Measurements from ENCODE around the gene ZNF837.

ZNF837 gene

GRCh38 chr19:58326501-58326913, 54.3 kb downstream of the ZNF837 start:
- H3K36me3 ChIP-seq (replicated peaks; ENCODE audit: low read depth, low read length) = peaks cover 3% of the 10 kb centered on the region
- H2AFZ ChIP-seq (ENCODE audit: low read depth, low read length) = peak overlapping the region; percentile 81
- H3K9me3 ChIP-seq (ENCODE audit: insufficient read depth, low read length) = no peaks in the 10 kb centered on the region
- H3K27ac ChIP-seq (ENCODE audit: low read length) = 0 out of 2 replicates have a peak overlapping the region, but pooled peaks have one; percentile 3
- peaks cover 14% of the 10 kb centered on the region for H3K4me1 ChIP-seq (ENCODE audit: low read length)
- peak overlapping the region; percentile 95 for H3K4me3 ChIP-seq (ENCODE audit: low read length)
- TF ChIP-seq EZH2phosphoT487 (IDR thresholded peaks at IDR 0.05; ENCODE audit: low read depth) = no peak
- no peak for TF ChIP-seq CTCF (IDR thresholded peaks at IDR 0.05; ENCODE audit: low read depth, low read length)
- H3K79me2 ChIP-seq (ENCODE audit: low read length) = peaks cover 38% of the 10 kb centered on the region
- peak overlapping the region; percentile 94 for H3K4me2 ChIP-seq (ENCODE audit: low read length)
- no peaks in the 10 kb centered on the region for H3K27me3 ChIP-seq (ENCODE audit: low read depth, low read length)
- H4K20me1 ChIP-seq (ENCODE audit: insufficient read depth, low read length) = no peaks in the 10 kb centered on the region
- H3K9ac ChIP-seq (ENCODE audit: low read length) = peak overlapping the region; percentile 77

- TF ChIP-seq EZH2phosphoT487 (IDR thresholded peaks at IDR 0.05; ENCODE audit: low read depth) = no peak
- no peak for TF ChIP-seq CTCF (IDR thresholded peaks at IDR 0.05; ENCODE audit: low read depth, low read length)
- no peaks in the 10 kb centered on the region for H3K9me3 ChIP-seq (ENCODE audit: insufficient read depth, low read length)
- H3K36me3 ChIP-seq (replicated peaks; ENCODE audit: low read depth, low read length) = peaks cover 3% of the 10 kb centered on the region
- no peaks in the 10 kb centered on the region for H4K20me1 ChIP-seq (ENCODE audit: insufficient read depth, low read length)
- H3K27ac ChIP-seq (ENCODE audit: low read length) = no peak overlapping the region
- H3K79me2 ChIP-seq (ENCODE audit: low read length) = peaks cover 38% of the 10 kb centered on the region
- H3K27me3 ChIP-seq (ENCODE audit: low read depth, low read length) = no peaks in the 10 kb centered on the region
- H3K4me2 ChIP-seq (ENCODE audit: low read length) = peak overlapping the region; percentile 94
- H2AFZ ChIP-seq (ENCODE audit: low read depth, low read length) = no peak overlapping the region
- H3K9ac ChIP-seq (ENCODE audit: low read length) = peak overlapping the region; percentile 77
- H3K4me1 ChIP-seq (ENCODE audit: low read length) = peaks cover 14% of the 10 kb centered on the region
- peak overlapping the region; percentile 95 for H3K4me3 ChIP-seq (ENCODE audit: low read length)
These were observed 55.4 kb downstream of the ZNF837 start for GRCh38 chr19:58325311-58326022.

- no peaks in the 10 kb centered on the region for H3K27me3 ChIP-seq (ENCODE audit: low read depth, low read length)
- H4K20me1 ChIP-seq (ENCODE audit: insufficient read depth, low read length) = peaks cover 10% of the 10 kb centered on the region
- no peak overlapping the region for H3K9ac ChIP-seq (ENCODE audit: low read length)
- H3K27ac ChIP-seq (ENCODE audit: low read length) = no peak overlapping the region
- H3K4me2 ChIP-seq (ENCODE audit: low read length) = no peak overlapping the region
- peaks cover 19% of the 10 kb centered on the region for H3K36me3 ChIP-seq (replicated peaks; ENCODE audit: low read depth, low read length)
- H3K4me1 ChIP-seq (ENCODE audit: low read length) = no peaks in the 10 kb centered on the region
- no peaks in the 10 kb centered on the region for H3K9me3 ChIP-seq (ENCODE audit: insufficient read depth, low read length)
- no peaks in the 10 kb centered on the region for H3K79me2 ChIP-seq (ENCODE audit: low read length)
- H3K4me3 ChIP-seq (ENCODE audit: low read length) = no peak overlapping the region
- TF ChIP-seq EZH2phosphoT487 (IDR thresholded peaks at IDR 0.05; ENCODE audit: low read depth) = no peak
- no peak for TF ChIP-seq CTCF (IDR thresholded peaks at IDR 0.05; ENCODE audit: low read depth, low read length)
- H2AFZ ChIP-seq (ENCODE audit: low read depth, low read length) = no peak overlapping the region
These were observed 61.6 kb downstream of the ZNF837 start for GRCh38 chr19:58319241-58319640.

- Histone ChIP-seq H3K27ac (ENCODE audit: low read length) (no peak overlapping the region), H3K9ac (ENCODE audit: low read length) (no peak overlapping the region), H3K9me3 (ENCODE audit: insufficient read depth, low read length) (no peaks in the 10 kb centered on the region), H3K27me3 (ENCODE audit: low read depth, low read length) (no peaks in the 10 kb centered on the region), H3K4me1 (ENCODE audit: low read length) (no peaks in the 10 kb centered on the region), H3K4me3 (ENCODE audit: low read length) (no peak overlapping the region), H3K36me3 (replicated peaks; ENCODE audit: low read depth, low read length) (peaks cover 28% of the 10 kb centered on the region), H3K79me2 (ENCODE audit: low read length) (no peaks in the 10 kb centered on the region), H4K20me1 (ENCODE audit: insufficient read depth, low read length) (peaks cover 10% of the 10 kb centered on the region), H2AFZ (ENCODE audit: low read depth, low read length) (no peak overlapping the region), H3K4me2 (ENCODE audit: low read length) (no peak overlapping the region)
- TF ChIP-seq EZH2phosphoT487 (IDR thresholded peaks at IDR 0.05; ENCODE audit: low read depth) = no peak
- no peak for TF ChIP-seq CTCF (IDR thresholded peaks at IDR 0.05; ENCODE audit: low read depth, low read length)
These were observed 62.5 kb downstream of the ZNF837 start for GRCh38 chr19:58318297-58318696.
